GM12873 (cell line): ENCODE results near the gene DOCK7.

Experiments used
- CTCF ChIP-seq: IDR thresholded peaks from 2 replicates; pipeline ENCODE4 v1.5.1; 2012; ENCODE audit warnings: low read depth, mild to moderate bottlenecking, moderate library complexity, low read length, control low read depth; ENCODE audit not compliant: insufficient read depth; ENCODE audit errors: missing control alignments

Gene DOCK7

GRCh38 chr1:62585469-62586155 is 102.6 kb downstream of the DOCK7 start:
- TF ChIP-seq CTCF: no peak

- no peak for TF ChIP-seq CTCF
These were observed 114.5 kb downstream of the DOCK7 start for GRCh38 chr1:62573675-62574074.

- TF ChIP-seq CTCF: no peak
These were observed 115.7 kb downstream of the DOCK7 start for GRCh38 chr1:62572476-62572875.

GRCh38 chr1:62561306-62561705 is 126.9 kb downstream of the DOCK7 start:
- TF ChIP-seq CTCF: no peak

GRCh38 chr1:62544570-62544969 is 143.6 kb downstream of the DOCK7 start:
- TF ChIP-seq CTCF: no peak

GRCh38 chr1:62541048-62541447 is 147.1 kb downstream of the DOCK7 start:
- TF ChIP-seq CTCF: no peak

GRCh38 chr1:62539028-62539447 is 149.1 kb downstream of the DOCK7 start:
- no peak for TF ChIP-seq CTCF
